Sigmoid colon (tissue), 7 donors: ENCODE results near the gene TSPAN9. TPM values are rescaled to one million over a fixed set of nuclear protein-coding genes. Genes with fewer than 3 reads are reported as not detected.

Experiments used
- DNase-seq: peaks from one replicate; pipeline ENCODE4 v3.0.0-alpha.2; 2019
- H3K27ac ChIP-seq, 4 donors: fragments of 200-600 bp; sonication (generic); one replicate each; pipeline ENCODE4 v1.5.1; 2016 to 2019; ENCODE audit warnings: mild to moderate bottlenecking in 1 of 4
- H3K27me3 ChIP-seq, 3 donors: fragments of 200-600 bp; sonication (generic); one replicate each; pipeline ENCODE4 v1.5.1; 2019; ENCODE audit warnings: mild to moderate bottlenecking in 1 of 3
- H3K36me3 ChIP-seq, 4 donors: fragments of 200-600 bp; sonication (generic); one replicate each; pipeline ENCODE4 v1.5.1; 2016 to 2019
- H3K4me1 ChIP-seq, 4 donors: fragments of 200-600 bp; sonication (generic); one replicate each; pipeline ENCODE4 v1.5.1; 2017 to 2019
- H3K4me3 ChIP-seq, 4 donors: fragments of 200-600 bp; sonication (generic); one replicate each; pipeline ENCODE4 v1.5.1; 2017 to 2019; ENCODE audit warnings: mild to moderate bottlenecking in 2 of 4, moderate library complexity in 1 of 4
- H3K9me3 ChIP-seq, 4 donors: fragments of 200-600 bp in 3 of 4; sonication (generic) in 3 of 4; one replicate each; pipeline versions ENCODE4 v1.5.1 to v1.6.1; 2013 to 2019
- EP300 ChIP-seq, 4 donors: sonication (generic); formaldehyde crosslinking; IDR thresholded peaks; one replicate each; pipeline ENCODE4 v1.6.1; 2017; ENCODE audit warnings: antibody characterized with exemption in 4 of 4
- POLR2A ChIP-seq, 2 donors: fragments of 450-650 bp; IDR thresholded peaks; one replicate each; pipeline ENCODE4 v1.6.1; 2016; ENCODE audit warnings: antibody characterized with exemption in 2 of 2, mild to moderate bottlenecking in 2 of 2, moderate library complexity in 2 of 2
- POLR2AphosphoS5 ChIP-seq, 4 donors: sonication (generic); formaldehyde crosslinking; IDR thresholded peaks; one replicate each; pipeline ENCODE4 v1.6.1; 2017; ENCODE audit warnings: antibody characterized with exemption in 4 of 4
- WGBS, 2 donors: extraction: QIAGEN DNeasy Blood & Tissue Kit; methylation state at CpG; one replicate each; pipeline ENCODE4 v1.1.7; 2013; 5-methylcytosine and 5-hydroxymethylcytosine counted together
- intact Hi-C: fragments of 100-400 bp; cut with DNase I; formaldehyde crosslinking; loops from one replicate; pipeline ENCODE4 v1.15.1; 2023
- polyA plus RNA-seq, 3 donors: library from polyadenylated mRNA; stranded (reverse); fragments of 200-250 nt; gene quantifications; one replicate each; pipeline ENCODE4 v1.2.3, GENCODE V29; 2013
- total RNA-seq, 4 donors: library from RNA; depleted of rRNA; stranded (reverse); fragments of >200 nt; gene quantifications; one replicate each; pipeline ENCODE4 v1.1.0, GENCODE V29; 2016
- TF ChIP-seq, protein P1 (sequence below), 4 experiments: fragments of 450-650 bp in 3 of 4; fragments of 200-600 bp in 1 of 4; IDR thresholded peaks; one replicate each; pipeline ENCODE4 v1.5.1; 2016 to 2019; ENCODE audit warnings: antibody characterized with exemption in 4 of 4, mild to moderate bottlenecking in 3 of 4, moderate library complexity in 2 of 4
- donor health status: healthy with polysubstance abuse.
- donor health status: Bipolar disorder and iron deficiency.
- donor health status: healthy.

Gene TSPAN9
- total and polyA plus RNA-seq, 7 donors, result 0.92 to 28.0 (median 18.2) TPM

DNA sequence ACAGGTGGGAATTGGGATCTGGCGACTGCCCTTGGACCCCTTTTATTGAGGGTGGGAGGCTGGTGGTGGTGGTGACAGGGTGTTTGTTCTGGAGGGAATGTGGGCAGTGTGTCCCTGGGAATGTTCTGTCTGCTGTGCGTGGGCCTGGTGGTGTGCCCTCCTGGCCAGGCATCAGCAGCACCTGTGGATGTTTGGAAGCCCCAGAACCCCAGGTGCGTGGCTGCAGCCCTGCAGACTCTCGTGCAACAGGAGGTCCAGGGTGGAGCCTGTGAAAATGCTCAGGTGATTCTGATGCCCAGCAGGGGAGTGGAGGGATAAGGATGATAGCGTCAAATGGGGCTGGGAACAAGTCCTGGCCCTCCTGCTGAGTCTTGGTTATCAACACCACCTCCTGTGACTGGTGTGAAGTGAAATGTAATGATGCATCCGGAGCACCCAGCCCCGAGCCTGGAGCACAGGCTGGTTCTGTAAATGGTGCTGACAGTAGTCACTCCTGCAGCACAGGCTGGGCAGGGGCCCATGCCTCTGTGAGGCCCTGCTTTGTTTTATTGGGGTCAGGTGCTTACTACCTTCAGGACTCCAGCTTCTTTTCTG, 176.6 kb downstream of the TSPAN9 start:
- Histone ChIP-seq H3K36me3 (no peaks in the 10 kb centered on the region), H3K4me1 (peaks cover 0 to 35% (median 26%) of the 10 kb centered on the region in 4 donors), H3K4me3 (no peak overlapping the region), H3K27ac (peak overlapping the region in 2 of 4 donors; percentile 69 to 78), H3K27me3 (no peaks in the 10 kb centered on the region), H3K9me3 (no peaks in the 10 kb centered on the region)
- intact Hi-C loops, result no loop called here
- no peak for DNase-seq
- TF ChIP-seq, protein P1, sequence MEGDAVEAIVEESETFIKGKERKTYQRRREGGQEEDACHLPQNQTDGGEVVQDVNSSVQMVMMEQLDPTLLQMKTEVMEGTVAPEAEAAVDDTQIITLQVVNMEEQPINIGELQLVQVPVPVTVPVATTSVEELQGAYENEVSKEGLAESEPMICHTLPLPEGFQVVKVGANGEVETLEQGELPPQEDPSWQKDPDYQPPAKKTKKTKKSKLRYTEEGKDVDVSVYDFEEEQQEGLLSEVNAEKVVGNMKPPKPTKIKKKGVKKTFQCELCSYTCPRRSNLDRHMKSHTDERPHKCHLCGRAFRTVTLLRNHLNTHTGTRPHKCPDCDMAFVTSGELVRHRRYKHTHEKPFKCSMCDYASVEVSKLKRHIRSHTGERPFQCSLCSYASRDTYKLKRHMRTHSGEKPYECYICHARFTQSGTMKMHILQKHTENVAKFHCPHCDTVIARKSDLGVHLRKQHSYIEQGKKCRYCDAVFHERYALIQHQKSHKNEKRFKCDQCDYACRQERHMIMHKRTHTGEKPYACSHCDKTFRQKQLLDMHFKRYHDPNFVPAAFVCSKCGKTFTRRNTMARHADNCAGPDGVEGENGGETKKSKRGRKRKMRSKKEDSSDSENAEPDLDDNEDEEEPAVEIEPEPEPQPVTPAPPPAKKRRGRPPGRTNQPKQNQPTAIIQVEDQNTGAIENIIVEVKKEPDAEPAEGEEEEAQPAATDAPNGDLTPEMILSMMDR (IDR thresholded peaks at IDR 0.05), result no peak
- TF ChIP-seq EP300 (IDR thresholded peaks at IDR 0.05) (no peak), POLR2A (IDR thresholded peaks at IDR 0.05) (no peak), POLR2AphosphoS5 (IDR thresholded peaks at IDR 0.05) (no peak)
- 89 to 90% methylated on average over 7 of the region's 7 CpGs for WGBS, 2 donors

- Histone ChIP-seq H3K4me1 (peaks cover 0 to 35% (median 26%) of the 10 kb centered on the region in 4 donors), H3K4me3 (no peak overlapping the region), H3K9me3 (no peaks in the 10 kb centered on the region), H3K36me3 (no peaks in the 10 kb centered on the region), H3K27ac (no peak overlapping the region), H3K27me3 (no peaks in the 10 kb centered on the region)
- WGBS, 2 donors, result 93% methylated on average over 12 of the region's 12 CpGs
- intact Hi-C loops, result no loop called here
- DNase-seq, result no peak
- no peak for TF ChIP-seq EP300 (IDR thresholded peaks at IDR 0.05)
- no peak for TF ChIP-seq POLR2AphosphoS5 (IDR thresholded peaks at IDR 0.05)
Measured at GRCh38 chr12:3255057-3255456, 177.9 kb downstream of the TSPAN9 start.

GRCh38 chr12:3256103-3256631, 179.0 kb downstream of the TSPAN9 start:
- intact Hi-C loops, result no loop called here
- TF ChIP-seq, protein P1 (IDR thresholded peaks at IDR 0.05), result no peak
- TF ChIP-seq POLR2AphosphoS5 (IDR thresholded peaks at IDR 0.05), result no peak
- no peak for TF ChIP-seq POLR2A (IDR thresholded peaks at IDR 0.05)
- TF ChIP-seq EP300 (IDR thresholded peaks at IDR 0.05), result no peak
- no peaks in the 10 kb centered on the region for H3K36me3 ChIP-seq
- H3K4me3 ChIP-seq, result no peak overlapping the region
- no peaks in the 10 kb centered on the region for H3K9me3 ChIP-seq
- no peak overlapping the region for H3K27ac ChIP-seq
- no peak for DNase-seq
- no peaks in the 10 kb centered on the region for H3K27me3 ChIP-seq
- WGBS, 2 donors, result 95 to 96% methylated on average over 26 of the region's 26 CpGs
- H3K4me1 ChIP-seq, result peaks cover 0 to 29% (median 23%) of the 10 kb centered on the region in 4 donors

- H3K4me1 ChIP-seq, result peaks cover 0 to 27% (median 18%) of the 10 kb centered on the region in 4 donors
- no peaks in the 10 kb centered on the region for H3K27me3 ChIP-seq
- H3K4me3 ChIP-seq, result no peak overlapping the region
- intact Hi-C loops, result no loop called here
- 84 to 98% methylated on average over 7 of the region's 7 CpGs for WGBS, 2 donors
- DNase-seq, result no peak
- H3K36me3 ChIP-seq, result no peaks in the 10 kb centered on the region
- no peaks in the 10 kb centered on the region for H3K9me3 ChIP-seq
- no peak overlapping the region for H3K27ac ChIP-seq
- no peak for TF ChIP-seq EP300 (IDR thresholded peaks at IDR 0.05)
Measured at GRCh38 chr12:3257411-3257810, 180.2 kb downstream of the TSPAN9 start.

- no peak for TF ChIP-seq EP300 (IDR thresholded peaks at IDR 0.05)
- TF ChIP-seq POLR2A (IDR thresholded peaks at IDR 0.05), result no peak
- no peak for DNase-seq
- Histone ChIP-seq H3K4me3 (no peak overlapping the region), H3K27ac (no peak overlapping the region), H3K27me3 (no peaks in the 10 kb centered on the region), H3K36me3 (no peaks in the 10 kb centered on the region), H3K4me1 (peaks cover 0 to 12% (median 6%) of the 10 kb centered on the region in 4 donors), H3K9me3 (no peaks in the 10 kb centered on the region)
- intact Hi-C loops, result no loop called here
- 93 to 95% methylated on average over 8 of the region's 8 CpGs for WGBS, 2 donors
Measured at GRCh38 chr12:3259973-3260372, 182.8 kb downstream of the TSPAN9 start.

GRCh38 chr12:3261782-3262359, 184.7 kb downstream of the TSPAN9 start:
- Histone ChIP-seq H3K27me3 (no peaks in the 10 kb centered on the region), H3K27ac (no peak overlapping the region), H3K9me3 (no peaks in the 10 kb centered on the region), H3K36me3 (no peaks in the 10 kb centered on the region), H3K4me3 (no peak overlapping the region), H3K4me1 (peaks cover 0 to 12% (median 6%) of the 10 kb centered on the region in 4 donors)
- WGBS, 2 donors, result 67 to 74% methylated on average over 11 of the region's 11 CpGs
- no peak for DNase-seq
- intact Hi-C loops, result no loop called here
- TF ChIP-seq POLR2AphosphoS5 (IDR thresholded peaks at IDR 0.05) (no peak), EP300 (IDR thresholded peaks at IDR 0.05) (no peak), POLR2A (IDR thresholded peaks at IDR 0.05) (no peak)
- TF ChIP-seq, protein P1 (IDR thresholded peaks at IDR 0.05), result no peak
